Activated CD8-positive, alpha-beta memory T cell treated with anti-CD3 and anti-CD28 coated beads, Interleukin-2, amount 10 ng/mL, durations not matched to agents 7 days and 5 days (primary cell): ENCODE data around the gene FKBP14. TPM values are rescaled to one million over a fixed set of nuclear protein-coding genes. Genes with fewer than 3 reads are reported as not detected.
"Not testable (repeated sequence)": the region's sequence is repeated elsewhere in the genome, so short reads cannot be mapped to it uniquely, and the experiment has no call there.

Source experiments
- ATAC-seq: fragments of 150-1000 bp; cut with Tn5 transposase; one replicate; pipeline ENCODE4 v1.10.0; 2021; ENCODE audit warnings: moderate library complexity
- CTCF ChIA-PET: fragments of 350-600 bp; sonication (Branson Sonifier 250); formaldehyde crosslinking; loops from one replicate; lab custom pipeline; 2021; ENCODE audit warnings: antibody characterized with exemption; lab: Charles Lee
- DNase-seq: peaks from one replicate; pipeline ENCODE4 v3.0.0-alpha.2; 2020
- H3K27ac Mint-ChIP-seq: one replicate; pipeline ENCODE4 v1.8.0; 2021; ENCODE audit warnings: mild to moderate bottlenecking, mixed read lengths
- H3K27me3 Mint-ChIP-seq: one replicate; pipeline ENCODE4 v1.8.0; 2021; ENCODE audit warnings: mixed read lengths
- H3K36me3 Mint-ChIP-seq: one replicate; pipeline ENCODE4 v1.8.0; 2021; ENCODE audit warnings: mild to moderate bottlenecking, mixed read lengths
- H3K4me1 Mint-ChIP-seq: one replicate; pipeline ENCODE4 v1.8.0; 2021; ENCODE audit warnings: mixed read lengths
- H3K4me3 Mint-ChIP-seq: one replicate; pipeline ENCODE4 v1.8.0; 2021; ENCODE audit warnings: mild to moderate bottlenecking, moderate library complexity, mixed read lengths
- H3K9me3 Mint-ChIP-seq: one replicate; pipeline ENCODE4 v1.8.0; 2022; ENCODE audit warnings: low read depth, mixed read lengths
- total RNA-seq, 2 experiments: library from RNA; stranded (reverse); gene quantifications; one replicate each; pipeline ENCODE4 v1.2.3, GENCODE V29; 2021

The FKBP14 gene
- total RNA-seq, 2 experiments from 2014 or later = 5.2 to 6.4 TPM

- no peak for ATAC-seq
- Mint-ChIP-seq H3K4me3 (no peak overlapping the region), H3K27ac (no peak overlapping the region), H3K36me3 (peaks cover 2% of the 10 kb centered on the region), H3K9me3 (no peaks in the 10 kb centered on the region), H3K27me3 (peaks cover 32% of the 10 kb centered on the region), H3K4me1 (no peaks in the 10 kb centered on the region)
- DNase-seq = no peak
- CTCF ChIA-PET = interaction anchor here (0.7 kb wide), 1 partner anchor 10 kb away, joined by 4 read pairs; no protein-coding TSS in a partner anchor
Measured at GRCh38 chr7:29976673-29977415, 49.7 kb downstream of the FKBP14 start.

- no peak overlapping the region for H3K4me3 Mint-ChIP-seq
- H3K27ac Mint-ChIP-seq = no peak overlapping the region
- ATAC-seq (no peak), DNase-seq (no peak)
- H3K36me3 Mint-ChIP-seq = peaks cover 2% of the 10 kb centered on the region
- CTCF ChIA-PET = no interaction called here
- no peaks in the 10 kb centered on the region for H3K4me1 Mint-ChIP-seq
- H3K9me3 Mint-ChIP-seq = no peaks in the 10 kb centered on the region
- H3K27me3 Mint-ChIP-seq = peaks cover 35% of the 10 kb centered on the region
Measured at GRCh38 chr7:29976266-29976665, 50.2 kb downstream of the FKBP14 start.

GRCh38 chr7:29975561-29975960 lies 50.9 kb downstream of the FKBP14 start:
- Mint-ChIP-seq H3K36me3 (peaks cover 2% of the 10 kb centered on the region), H3K27me3 (peaks cover 39% of the 10 kb centered on the region), H3K4me1 (no peaks in the 10 kb centered on the region), H3K4me3 (no peak overlapping the region), H3K27ac (no peak overlapping the region), H3K9me3 (no peaks in the 10 kb centered on the region)
- DNase-seq = no peak
- CTCF ChIA-PET = no interaction called here
- no peak for ATAC-seq

- Mint-ChIP-seq H3K36me3 (peaks cover 2% of the 10 kb centered on the region), H3K4me3 (no peak overlapping the region), H3K27ac (no peak overlapping the region), H3K4me1 (peaks cover 7% of the 10 kb centered on the region), H3K27me3 (peaks cover 42% of the 10 kb centered on the region), H3K9me3 (no peaks in the 10 kb centered on the region)
- CTCF ChIA-PET = no interaction called here
- no peak for ATAC-seq
- DNase-seq = no peak
Measured at GRCh38 chr7:29974286-29974685, 52.2 kb downstream of the FKBP14 start.

- CTCF ChIA-PET = no interaction called here
- ATAC-seq = no peak
- Mint-ChIP-seq H3K4me3 (no peak overlapping the region), H3K36me3 (peaks cover 2% of the 10 kb centered on the region), H3K27me3 (peaks cover 47% of the 10 kb centered on the region), H3K9me3 (no peaks in the 10 kb centered on the region), H3K4me1 (peaks cover 7% of the 10 kb centered on the region), H3K27ac (no peak overlapping the region)
- no peak for DNase-seq
Measured at GRCh38 chr7:29972315-29972669, 54.2 kb downstream of the FKBP14 start.

GRCh38 chr7:29971566-29972314 lies 54.8 kb downstream of the FKBP14 start:
- Mint-ChIP-seq H3K9me3 (no peaks in the 10 kb centered on the region), H3K36me3 (peaks cover 2% of the 10 kb centered on the region), H3K27me3 (peaks cover 47% of the 10 kb centered on the region), H3K27ac (no peak overlapping the region), H3K4me1 (peaks cover 7% of the 10 kb centered on the region), H3K4me3 (no peak overlapping the region)
- no peak for ATAC-seq
- CTCF ChIA-PET = no interaction called here
- DNase-seq = no peak

- ATAC-seq (no peak), DNase-seq (no peak)
Measured at GRCh38 chr7:29970158-29970557, 56.3 kb downstream of the FKBP14 start.

DNA sequence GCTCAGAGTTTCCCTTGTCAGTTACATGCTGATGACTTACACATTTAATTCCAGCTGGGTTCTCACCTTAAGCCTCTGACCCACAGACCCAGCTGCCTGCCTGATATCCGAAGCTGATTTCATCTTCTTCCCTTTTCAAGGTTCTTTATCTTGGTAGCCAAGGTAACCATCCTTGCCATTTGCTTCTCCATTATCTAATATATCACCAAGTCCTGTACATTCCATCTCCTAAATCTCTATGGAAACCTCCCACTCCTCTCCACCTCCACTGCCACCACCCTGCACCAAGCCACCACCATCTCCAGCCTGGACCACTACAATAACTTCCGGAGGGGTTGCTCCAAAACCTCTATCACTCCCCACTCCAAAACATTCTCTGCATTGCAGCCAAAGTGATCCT lies 56.8 kb downstream of the FKBP14 start:
- DNase-seq (no peak), ATAC-seq (no peak)
- no peaks in the 10 kb centered on the region for H3K36me3 Mint-ChIP-seq
- H3K27ac Mint-ChIP-seq = no peak overlapping the region
- CTCF ChIA-PET = no interaction called here
- H3K27me3 Mint-ChIP-seq = peaks cover 46% of the 10 kb centered on the region
- H3K9me3 Mint-ChIP-seq = no peaks in the 10 kb centered on the region
- no peak overlapping the region for H3K4me3 Mint-ChIP-seq
- peaks cover 7% of the 10 kb centered on the region for H3K4me1 Mint-ChIP-seq

More at GRCh38 chr7:29970158-29970557, 56.3 kb downstream of the FKBP14 start:
- no peaks in the 10 kb centered on the region for H3K36me3 Mint-ChIP-seq
- no peak overlapping the region for H3K27ac Mint-ChIP-seq
- H3K27me3 Mint-ChIP-seq = peaks cover 44% of the 10 kb centered on the region
- H3K4me1 Mint-ChIP-seq = peaks cover 7% of the 10 kb centered on the region
- H3K9me3 Mint-ChIP-seq = no peaks in the 10 kb centered on the region
- CTCF ChIA-PET = no interaction called here
- no peak overlapping the region for H3K4me3 Mint-ChIP-seq

DNA sequence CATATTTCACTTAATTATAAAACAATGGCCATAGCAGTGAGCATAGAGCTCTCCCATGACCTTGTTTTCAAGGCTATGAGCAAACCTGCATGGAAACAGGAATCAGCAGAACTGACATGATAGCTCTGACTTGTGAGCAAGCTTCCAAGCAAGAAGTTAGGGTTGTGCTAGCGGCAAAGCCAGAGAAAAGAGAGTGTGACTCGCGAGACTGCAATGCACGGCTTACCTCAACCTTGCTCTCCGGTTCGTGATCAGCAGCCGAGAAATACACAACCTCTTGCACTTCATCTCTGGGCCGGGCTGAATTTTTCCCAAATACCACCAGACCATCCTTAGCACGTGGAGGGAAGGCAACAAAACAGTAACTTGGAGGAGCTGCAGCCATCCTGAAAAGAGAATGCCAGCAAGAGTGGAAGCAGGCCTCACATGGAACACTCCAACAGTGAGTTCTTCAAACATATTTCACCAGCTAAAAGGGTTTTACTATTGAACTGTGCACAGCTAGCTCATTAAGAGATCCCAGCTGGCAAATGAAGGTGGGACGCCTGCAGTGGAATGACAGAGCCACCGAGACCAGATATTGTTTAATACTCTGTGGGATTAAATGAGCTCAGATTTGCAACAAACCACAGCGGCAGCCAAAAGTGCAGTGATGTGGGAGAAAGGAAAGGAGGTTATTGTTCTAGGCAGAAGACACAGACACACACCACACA lies 57.7 kb downstream of the FKBP14 start:
- ATAC-seq (no peak), DNase-seq (no peak)
- Mint-ChIP-seq H3K4me1 (peaks cover 7% of the 10 kb centered on the region), H3K36me3 (no peaks in the 10 kb centered on the region), H3K4me3 (no peak overlapping the region), H3K9me3 (no peaks in the 10 kb centered on the region), H3K27ac (no peak overlapping the region), H3K27me3 (peaks cover 49% of the 10 kb centered on the region)
- CTCF ChIA-PET = no interaction called here

DNA sequence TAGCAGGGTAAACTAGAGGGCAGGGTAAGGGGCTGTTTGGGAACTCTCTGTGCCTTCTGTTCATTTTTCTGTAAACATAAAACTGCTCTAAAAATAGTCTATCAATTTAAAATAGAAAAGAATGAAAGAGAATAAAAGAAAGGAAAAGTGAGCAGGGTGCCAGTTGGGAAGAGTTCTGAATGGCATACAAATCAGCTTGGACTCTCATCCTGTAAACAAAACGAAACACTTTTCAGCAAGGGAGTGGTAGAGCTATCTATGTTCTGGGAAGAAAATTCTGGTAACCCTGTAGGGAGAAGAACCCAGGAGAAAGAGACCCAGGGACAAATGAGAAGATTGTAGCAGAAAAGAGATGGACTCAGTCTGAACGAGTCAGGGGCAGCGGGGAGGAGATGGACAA lies 61.5 kb downstream of the FKBP14 start:
- Mint-ChIP-seq H3K36me3 (no peaks in the 10 kb centered on the region), H3K27me3 (peaks cover 39% of the 10 kb centered on the region), H3K4me1 (peaks cover 5% of the 10 kb centered on the region), H3K4me3 (no peak overlapping the region), H3K9me3 (no peaks in the 10 kb centered on the region), H3K27ac (no peak overlapping the region)
- no peak for DNase-seq
- CTCF ChIA-PET = no interaction called here
- ATAC-seq = no peak

GRCh38 chr7:29962035-29962434 lies 64.5 kb downstream of the FKBP14 start:
- H3K4me1 Mint-ChIP-seq = peaks cover 7% of the 10 kb centered on the region
- no peaks in the 10 kb centered on the region for H3K36me3 Mint-ChIP-seq
- no peaks in the 10 kb centered on the region for H3K9me3 Mint-ChIP-seq
- ATAC-seq (no peak), DNase-seq (no peak)
- peaks cover 25% of the 10 kb centered on the region for H3K27me3 Mint-ChIP-seq
- H3K4me3 Mint-ChIP-seq = no peak overlapping the region
- CTCF ChIA-PET = no interaction called here
- H3K27ac Mint-ChIP-seq = no peak overlapping the region

DNA sequence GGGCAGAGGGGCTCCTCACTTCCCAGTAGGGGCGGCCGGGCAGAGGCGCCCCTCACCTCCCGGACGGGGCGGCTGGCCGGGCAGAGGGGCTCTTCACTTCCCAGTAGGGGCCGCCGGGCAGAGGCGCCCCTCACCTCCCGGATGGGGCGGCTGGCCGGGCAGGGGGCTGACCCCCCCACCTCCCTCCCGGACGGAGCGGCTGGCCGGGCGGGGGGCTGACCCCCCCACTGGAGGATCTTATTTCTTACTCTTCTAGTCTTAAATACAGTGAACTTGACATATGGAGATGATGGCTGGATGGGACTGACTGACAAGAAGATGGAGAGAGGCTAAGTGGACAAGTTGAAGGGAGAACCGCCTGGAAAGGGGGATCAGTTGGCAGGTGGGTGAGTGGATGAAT lies 64.9 kb downstream of the FKBP14 start:
- peaks cover 22% of the 10 kb centered on the region for H3K27me3 Mint-ChIP-seq
- H3K9me3 Mint-ChIP-seq, H3K27ac Mint-ChIP-seq, CTCF ChIA-PET, ATAC-seq, H3K4me3 Mint-ChIP-seq, DNase-seq, H3K36me3 Mint-ChIP-seq: not testable (repeated sequence)
- peaks cover 11% of the 10 kb centered on the region for H3K4me1 Mint-ChIP-seq
